Hepatocyte (in vitro differentiated cells): ENCODE data around the gene PRR35.

ENCODE experiments used
- EZH2 ChIP-seq: fragments of 200-600 bp; sonication (generic); IDR thresholded peaks from 2 replicates; pipeline ENCODE4 v1.6.1; 2016; ENCODE audit warnings: antibody characterized with exemption, mild to moderate bottlenecking, borderline replicate concordance
- TF ChIP-seq, protein P1 (sequence below): fragments of 200-600 bp; sonication (generic); IDR thresholded peaks from 2 replicates; pipeline ENCODE4 v1.5.1; 2016; ENCODE audit warnings: antibody characterized with exemption, mild to moderate bottlenecking; ENCODE audit not compliant: poor library complexity

GRCh38 chr16:525520-526180 is 34.5 kb upstream of the PRR35 start:
- TF ChIP-seq, protein P1, sequence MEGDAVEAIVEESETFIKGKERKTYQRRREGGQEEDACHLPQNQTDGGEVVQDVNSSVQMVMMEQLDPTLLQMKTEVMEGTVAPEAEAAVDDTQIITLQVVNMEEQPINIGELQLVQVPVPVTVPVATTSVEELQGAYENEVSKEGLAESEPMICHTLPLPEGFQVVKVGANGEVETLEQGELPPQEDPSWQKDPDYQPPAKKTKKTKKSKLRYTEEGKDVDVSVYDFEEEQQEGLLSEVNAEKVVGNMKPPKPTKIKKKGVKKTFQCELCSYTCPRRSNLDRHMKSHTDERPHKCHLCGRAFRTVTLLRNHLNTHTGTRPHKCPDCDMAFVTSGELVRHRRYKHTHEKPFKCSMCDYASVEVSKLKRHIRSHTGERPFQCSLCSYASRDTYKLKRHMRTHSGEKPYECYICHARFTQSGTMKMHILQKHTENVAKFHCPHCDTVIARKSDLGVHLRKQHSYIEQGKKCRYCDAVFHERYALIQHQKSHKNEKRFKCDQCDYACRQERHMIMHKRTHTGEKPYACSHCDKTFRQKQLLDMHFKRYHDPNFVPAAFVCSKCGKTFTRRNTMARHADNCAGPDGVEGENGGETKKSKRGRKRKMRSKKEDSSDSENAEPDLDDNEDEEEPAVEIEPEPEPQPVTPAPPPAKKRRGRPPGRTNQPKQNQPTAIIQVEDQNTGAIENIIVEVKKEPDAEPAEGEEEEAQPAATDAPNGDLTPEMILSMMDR: no peak
- TF ChIP-seq EZH2: no peak
